ENCODE data around the gene DAPK2.
A peak's percentile ranks its signal among the peaks of the same experiment; 100 is the strongest.

DAPK2 gene

DNA sequence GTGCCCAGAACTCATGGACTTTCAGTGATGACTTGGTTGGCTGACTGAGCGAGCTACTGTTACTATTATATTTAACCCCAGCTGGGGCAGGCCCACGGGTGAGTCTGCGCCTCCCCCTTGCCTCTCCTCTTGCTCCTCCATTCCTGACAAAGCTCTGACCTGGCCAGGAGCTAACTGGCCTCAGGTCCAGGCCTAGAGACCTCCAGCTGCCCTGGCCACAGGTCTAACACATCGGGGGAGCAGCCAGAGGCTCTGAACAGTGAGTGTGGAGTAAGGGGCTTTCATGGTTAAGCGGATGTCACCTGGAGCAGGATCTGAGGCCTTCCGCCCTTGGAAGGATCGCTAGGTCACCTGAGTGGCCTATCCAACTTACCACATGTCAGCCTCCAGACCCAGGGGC lies 116.3 kb downstream of the DAPK2 start:
- peaks cover 14% of the 10 kb centered on the region for H3K4me1 Mint-ChIP-seq
- TF ChIP-seq CTCF (IDR thresholded peaks at IDR 0.05; ENCODE audit: unreplicated experiment in 3 of 3) = no peak
- H3K4me3 Mint-ChIP-seq = no peak overlapping the region
- H3K36me3 Mint-ChIP-seq (ENCODE audit: low read depth) = no peaks in the 10 kb centered on the region
- no peak overlapping the region for H3K27ac Mint-ChIP-seq
- no peaks in the 10 kb centered on the region for H3K27me3 Mint-ChIP-seq (ENCODE audit: low read depth)
- no peaks in the 10 kb centered on the region for H3K9me3 Mint-ChIP-seq

- no peak for TF ChIP-seq CTCF (IDR thresholded peaks at IDR 0.05; ENCODE audit: unreplicated experiment in 3 of 3)
- Mint-ChIP-seq H3K27ac (no peak overlapping the region), H3K36me3 (ENCODE audit: low read depth) (no peaks in the 10 kb centered on the region), H3K9me3 (no peaks in the 10 kb centered on the region), H3K4me1 (peaks cover 14% of the 10 kb centered on the region), H3K27me3 (ENCODE audit: low read depth) (no peaks in the 10 kb centered on the region), H3K4me3 (no peak overlapping the region)
Observed at GRCh38 chr15:63928185-63928842, 118.0 kb downstream of the DAPK2 start.

GRCh38 chr15:63923993-63924950 lies 122.0 kb downstream of the DAPK2 start:
- H3K9me3 Mint-ChIP-seq = no peaks in the 10 kb centered on the region
- H3K27ac Mint-ChIP-seq = no peak overlapping the region
- peaks cover 44% of the 10 kb centered on the region for H3K4me1 Mint-ChIP-seq
- no peaks in the 10 kb centered on the region for H3K36me3 Mint-ChIP-seq (ENCODE audit: low read depth)
- no peak overlapping the region for H3K4me3 Mint-ChIP-seq
- H3K27me3 Mint-ChIP-seq (ENCODE audit: low read depth) = no peaks in the 10 kb centered on the region
- no peak for TF ChIP-seq CTCF (IDR thresholded peaks at IDR 0.05; ENCODE audit: unreplicated experiment in 3 of 3)

- Mint-ChIP-seq H3K4me3 (no peak overlapping the region), H3K9me3 (no peaks in the 10 kb centered on the region), H3K27ac (no peak overlapping the region), H3K4me1 (peaks cover 54% of the 10 kb centered on the region), H3K27me3 (ENCODE audit: low read depth) (no peaks in the 10 kb centered on the region), H3K36me3 (ENCODE audit: low read depth) (no peaks in the 10 kb centered on the region)
- TF ChIP-seq CTCF (IDR thresholded peaks at IDR 0.05; ENCODE audit: unreplicated experiment in 3 of 3) = no peak
Observed at GRCh38 chr15:63922916-63923315, 123.4 kb downstream of the DAPK2 start.

GRCh38 chr15:63922261-63922904 lies 123.9 kb downstream of the DAPK2 start:
- Mint-ChIP-seq H3K9me3 (no peaks in the 10 kb centered on the region), H3K27ac (peak overlapping the region in 1 of 3 experiments; percentile 35), H3K36me3 (ENCODE audit: low read depth) (no peaks in the 10 kb centered on the region), H3K4me3 (no peak overlapping the region), H3K4me1 (peaks cover 59% of the 10 kb centered on the region), H3K27me3 (ENCODE audit: low read depth) (no peaks in the 10 kb centered on the region)
- TF ChIP-seq CTCF (IDR thresholded peaks at IDR 0.05; ENCODE audit: unreplicated experiment in 3 of 3) = no peak

Measured in nephron (organoid).